WTC11 (cell line): Measurements from ENCODE around the gene NFIA. TPM values are rescaled to one million over a fixed set of nuclear protein-coding genes. Genes with fewer than 3 reads are reported as not detected.

ENCODE experiments used
- ATAC-seq: fragments of 200-7000 bp; cut with Tn5 transposase; 2 replicates; pipeline ENCODE4 v1.10.0; 2021; ENCODE audit warnings: mild to moderate bottlenecking, moderate library complexity
- CTCF ChIA-PET: fragments of 300-600 bp; sonication (Branson Sonifier 250); formaldehyde crosslinking; loops from one replicate; lab custom pipeline; 2021; ENCODE audit warnings: antibody characterized with exemption; lab: Charles Lee
- POLR2A ChIA-PET: fragments of 350-600 bp; sonication (Branson Sonifier 250); formaldehyde crosslinking; loops from one replicate; lab custom pipeline; 2021; ENCODE audit warnings: antibody characterized with exemption; lab: Charles Lee
- DNase-seq: peaks from one replicate; pipeline ENCODE4 v3.0.0; 2021; ENCODE audit warnings: low spot score
- H3K27ac Mint-ChIP-seq: 2 replicates; pipeline ENCODE4 v1.8.0; 2021; ENCODE audit warnings: mixed read lengths
- H3K27me3 Mint-ChIP-seq: 2 replicates; pipeline ENCODE4 v1.8.0; 2021; ENCODE audit warnings: low read depth, mild to moderate bottlenecking, moderate library complexity, mixed read lengths
- H3K36me3 Mint-ChIP-seq: 2 replicates; pipeline ENCODE4 v1.8.0; 2021; ENCODE audit warnings: mixed read lengths
- H3K4me1 Mint-ChIP-seq: 2 replicates; pipeline ENCODE4 v1.8.0; 2022; ENCODE audit warnings: mixed read lengths
- H3K4me3 Mint-ChIP-seq: 2 replicates; pipeline ENCODE4 v1.8.0; 2021; ENCODE audit warnings: mild to moderate bottlenecking, moderate library complexity, mixed read lengths
- H3K9me3 Mint-ChIP-seq: 2 replicates; pipeline ENCODE4 v1.8.0; 2021; ENCODE audit warnings: mixed read lengths
- CREB1 ChIP-seq: sonication (generic); formaldehyde crosslinking; IDR thresholded peaks from 2 replicates; pipeline ENCODE4 v1.8.0; 2023; ENCODE audit warnings: mild to moderate bottlenecking, missing genetic modification reagents
- E2F1 ChIP-seq: sonication (generic); formaldehyde crosslinking; IDR thresholded peaks from 2 replicates; pipeline ENCODE4 v1.8.0; 2022; ENCODE audit warnings: mild to moderate bottlenecking, missing genetic modification reagents
- ESRRA ChIP-seq: sonication (generic); formaldehyde crosslinking; IDR thresholded peaks from 2 replicates; pipeline ENCODE4 v1.8.1; 2022; ENCODE audit warnings: mild to moderate bottlenecking, missing genetic modification reagents, borderline replicate concordance
- GRHL2 ChIP-seq: fragments of 250-450 bp; sonication (Bioruptor Pico); IDR thresholded peaks from 2 replicates; pipeline ENCODE4 v1.8.0; 2022; ENCODE audit warnings: mild to moderate bottlenecking, moderate library complexity; ENCODE audit not compliant: insufficient replicate concordance, severe bottlenecking
- KAT7 ChIP-seq: sonication (generic); formaldehyde crosslinking; IDR thresholded peaks from 2 replicates; pipeline ENCODE4 v1.8.1; 2023; ENCODE audit warnings: missing genetic modification reagents, mild to moderate bottlenecking, borderline replicate concordance
- MYBL2 ChIP-seq: sonication (generic); formaldehyde crosslinking; IDR thresholded peaks from 2 replicates; pipeline ENCODE4 v1.8.1; 2023; ENCODE audit warnings: mild to moderate bottlenecking, moderate library complexity, missing genetic modification reagents
- NFE2L1 ChIP-seq: sonication (generic); formaldehyde crosslinking; IDR thresholded peaks from 2 replicates; pipeline ENCODE4 v1.8.1; 2023; ENCODE audit warnings: missing genetic modification reagents
- OVOL2 ChIP-seq: fragments of 250-450 bp; sonication (Bioruptor Pico); IDR thresholded peaks from 2 replicates; pipeline ENCODE4 v1.9.0; 2021; ENCODE audit warnings: mild to moderate bottlenecking, borderline replicate concordance
- PRDM15 ChIP-seq: sonication (generic); formaldehyde crosslinking; IDR thresholded peaks from 2 replicates; pipeline ENCODE4 v1.8.0; 2022; ENCODE audit warnings: missing genetic modification reagents
- RELA ChIP-seq: sonication (generic); formaldehyde crosslinking; IDR thresholded peaks from 2 replicates; pipeline ENCODE4 v1.8.1; 2022; ENCODE audit warnings: missing genetic modification reagents, mild to moderate bottlenecking, borderline replicate concordance
- USF1 ChIP-seq: sonication (generic); formaldehyde crosslinking; IDR thresholded peaks from 2 replicates; pipeline ENCODE4 v1.8.0; 2022; ENCODE audit warnings: mild to moderate bottlenecking, missing genetic modification reagents
- USF2 ChIP-seq: sonication (generic); formaldehyde crosslinking; IDR thresholded peaks from 2 replicates; pipeline ENCODE4 v1.8.1; 2023; ENCODE audit warnings: mild to moderate bottlenecking, missing genetic modification reagents, moderate library complexity
- ZBTB43 ChIP-seq: sonication (generic); formaldehyde crosslinking; IDR thresholded peaks from 2 replicates; pipeline ENCODE4 v1.8.1; 2023; ENCODE audit warnings: mild to moderate bottlenecking, missing genetic modification reagents
- ZNF219 ChIP-seq: sonication (generic); formaldehyde crosslinking; IDR thresholded peaks from 2 replicates; pipeline ENCODE4 v1.8.0; 2023; ENCODE audit warnings: missing genetic modification reagents, mild to moderate bottlenecking, borderline replicate concordance
- ZNF232 ChIP-seq: sonication (generic); formaldehyde crosslinking; IDR thresholded peaks from 2 replicates; pipeline ENCODE4 v1.8.0; 2022; ENCODE audit warnings: mild to moderate bottlenecking, missing genetic modification reagents
- ZSCAN18 ChIP-seq: fragments of 250-450 bp; sonication (Bioruptor Pico); IDR thresholded peaks from 2 replicates; pipeline ENCODE4 v2.1.2; 2022; ENCODE audit warnings: mild to moderate bottlenecking, moderate library complexity
- total RNA-seq: library from RNA; stranded (reverse); gene quantifications from 3 replicates; pipeline ENCODE4 v1.2.3, GENCODE V29; 2021

The NFIA gene
- total RNA-seq, 1 experiment from 2014 or later, result 16.7 TPM

GRCh38 chr1:61357539-61357938, 275.2 kb downstream of the NFIA start:
- no peak for TF ChIP-seq KAT7
- no peak for TF ChIP-seq USF2
- no peak for TF ChIP-seq NFE2L1 (CRISPR knock-in tag)
- no peak for TF ChIP-seq ZSCAN18 (CRISPR knock-in tag)
- TF ChIP-seq PRDM15 (CRISPR knock-in tag), result no peak
- no peak for DNase-seq
- no peaks in the 10 kb centered on the region for H3K9me3 Mint-ChIP-seq
- H3K36me3 Mint-ChIP-seq, result no peaks in the 10 kb centered on the region
- no peaks in the 10 kb centered on the region for H3K27me3 Mint-ChIP-seq
- ChIA-PET POLR2A (no interaction called here), CTCF (no interaction called here)
- H3K4me3 Mint-ChIP-seq, result no peak overlapping the region
- no peak for ATAC-seq
- peaks cover 30% of the 10 kb centered on the region for H3K4me1 Mint-ChIP-seq
- H3K27ac Mint-ChIP-seq, result no peak overlapping the region

- Mint-ChIP-seq H3K4me3 (no peak overlapping the region), H3K27me3 (no peaks in the 10 kb centered on the region), H3K36me3 (no peaks in the 10 kb centered on the region), H3K27ac (no peak overlapping the region), H3K4me1 (peaks cover 17% of the 10 kb centered on the region), H3K9me3 (no peaks in the 10 kb centered on the region)
- TF ChIP-seq ZNF232 (CRISPR knock-in tag), result no peak
- TF ChIP-seq KAT7, result no peak
- no peak for TF ChIP-seq USF1 (CRISPR knock-in tag)
- no peak for TF ChIP-seq E2F1
- TF ChIP-seq OVOL2 (CRISPR knock-in tag), result no peak
- no peak for TF ChIP-seq ZBTB43 (CRISPR knock-in tag)
- TF ChIP-seq USF2, result no peak
- no peak for TF ChIP-seq NFE2L1 (CRISPR knock-in tag)
- TF ChIP-seq ESRRA, result no peak
- TF ChIP-seq MYBL2, result no peak
- no peak for TF ChIP-seq GRHL2 (CRISPR knock-in tag)
- no peak for TF ChIP-seq RELA
- no peak for TF ChIP-seq ZNF219 (CRISPR knock-in tag)
- no peak for TF ChIP-seq CREB1 (CRISPR knock-in tag)
- POLR2A ChIA-PET, result no interaction called here
- CTCF ChIA-PET, result no interaction called here
- no peak for ATAC-seq
- no peak for DNase-seq
Measured at GRCh38 chr1:61358770-61359455, 276.6 kb downstream of the NFIA start.
